Activated naive CD8-positive, alpha-beta T cell treated with anti-CD3 and anti-CD28 coated beads, Interleukin-2, amount 10 ng/mL, durations not matched to agents 7 days and 5 days (primary cell): ENCODE measurements around the gene NEXN. TPM values are rescaled to one million over a fixed set of nuclear protein-coding genes. Genes with fewer than 3 reads are reported as not detected.

Experiments
- ATAC-seq: fragments of 150-1000 bp; cut with Tn5 transposase; one replicate; pipeline ENCODE4 v1.10.0; 2021; ENCODE audit warnings: low read depth, moderate library complexity
- POLR2A ChIA-PET: fragments of 350-600 bp; sonication (Branson Sonifier 250); formaldehyde crosslinking; loops from one replicate; lab custom pipeline; 2021; ENCODE audit warnings: antibody characterized with exemption; lab: Charles Lee
- DNase-seq: peaks from one replicate; pipeline ENCODE4 v3.0.0; 2021
- H3K27ac Mint-ChIP-seq: one replicate; pipeline ENCODE4 v1.8.0; 2022; ENCODE audit warnings: mild to moderate bottlenecking, mixed read lengths
- H3K27me3 Mint-ChIP-seq: one replicate; pipeline ENCODE4 v1.8.0; 2022; ENCODE audit warnings: mild to moderate bottlenecking, moderate library complexity, mixed read lengths
- H3K36me3 Mint-ChIP-seq: one replicate; pipeline ENCODE4 v1.8.0; 2021; ENCODE audit warnings: mild to moderate bottlenecking, mixed read lengths
- H3K4me1 Mint-ChIP-seq: one replicate; pipeline ENCODE4 v1.8.0; 2021; ENCODE audit warnings: mixed read lengths
- H3K4me3 Mint-ChIP-seq: one replicate; pipeline ENCODE4 v1.8.0; 2022; ENCODE audit warnings: mild to moderate bottlenecking, moderate library complexity, mixed read lengths
- H3K9me3 Mint-ChIP-seq: one replicate; pipeline ENCODE4 v1.8.0; 2021; ENCODE audit warnings: mixed read lengths
- total RNA-seq, 2 experiments: library from RNA; stranded (reverse); gene quantifications; one replicate each; pipeline ENCODE4 v1.2.3, GENCODE V29; 2021

NEXN gene
- total RNA-seq, 2 experiments from 2014 or later, result 2.0 to 3.0 TPM

DNA sequence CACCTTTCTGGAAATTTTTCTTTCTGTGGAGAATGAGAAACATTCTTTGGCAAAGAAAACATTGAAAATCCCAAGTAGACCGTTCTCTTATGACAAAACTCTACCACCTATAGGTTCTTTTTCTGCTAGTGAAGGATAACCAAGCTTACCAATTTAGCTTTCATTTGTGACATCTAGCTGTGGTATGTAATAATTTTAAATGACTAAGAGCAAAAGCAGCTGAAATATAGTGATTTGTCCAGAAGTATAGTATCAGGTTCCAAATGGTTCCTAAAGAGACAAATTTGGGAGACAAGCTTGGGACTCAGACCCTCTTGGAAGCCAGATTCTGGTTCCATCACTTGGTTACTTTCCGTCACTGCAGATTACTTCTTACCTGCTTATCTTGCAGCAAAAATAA, 66.1 kb downstream of the NEXN start:
- no peaks in the 10 kb centered on the region for H3K9me3 Mint-ChIP-seq
- peaks cover 38% of the 10 kb centered on the region for H3K36me3 Mint-ChIP-seq
- H3K4me1 Mint-ChIP-seq, result peaks cover 16% of the 10 kb centered on the region
- ATAC-seq (no peak), DNase-seq (no peak)
- H3K27ac Mint-ChIP-seq, result no peak overlapping the region
- POLR2A ChIA-PET, result no interaction called here
- no peak overlapping the region for H3K4me3 Mint-ChIP-seq
- no peaks in the 10 kb centered on the region for H3K27me3 Mint-ChIP-seq

DNA sequence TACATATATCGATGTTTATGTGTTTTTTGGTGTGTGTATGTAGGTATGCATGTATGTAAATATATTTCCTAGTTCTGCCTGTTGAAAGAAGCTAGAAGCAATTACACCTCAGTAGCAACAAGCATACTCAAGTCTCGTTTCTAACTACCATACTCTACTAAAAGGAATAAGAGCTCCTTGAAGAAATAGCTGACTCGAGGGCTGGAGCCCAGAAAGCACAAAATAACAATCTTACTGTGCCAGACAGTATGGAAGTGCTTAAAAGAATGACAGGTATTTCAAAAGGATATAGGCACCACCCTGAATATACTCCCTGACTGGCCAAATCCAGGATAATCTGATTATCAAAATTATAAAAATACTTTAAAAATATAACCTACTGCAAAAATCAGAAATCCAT, 67.3 kb downstream of the NEXN start:
- Mint-ChIP-seq H3K27ac (no peak overlapping the region), H3K9me3 (no peaks in the 10 kb centered on the region), H3K4me1 (peaks cover 15% of the 10 kb centered on the region), H3K4me3 (no peak overlapping the region), H3K27me3 (no peaks in the 10 kb centered on the region), H3K36me3 (peaks cover 47% of the 10 kb centered on the region)
- POLR2A ChIA-PET, result interaction anchor here (1.2 kb wide), 1 partner anchor 11 kb away, joined by 3 read pairs; no protein-coding TSS in a partner anchor
- no peak for DNase-seq
- no peak for ATAC-seq

- no peak overlapping the region for H3K4me3 Mint-ChIP-seq
- POLR2A ChIA-PET, result interaction anchor here (1.2 to 1.6 kb wide), 2 partner anchors 11 to 22 kb away, joined by 3 to 8 read pairs; partner anchors contain the start of gene FUBP1
- no peak overlapping the region for H3K27ac Mint-ChIP-seq
- no peak for ATAC-seq
- peaks cover 11% of the 10 kb centered on the region for H3K4me1 Mint-ChIP-seq
- no peaks in the 10 kb centered on the region for H3K27me3 Mint-ChIP-seq
- peaks cover 51% of the 10 kb centered on the region for H3K36me3 Mint-ChIP-seq
- DNase-seq, result no peak
- no peaks in the 10 kb centered on the region for H3K9me3 Mint-ChIP-seq
These were observed 68.0 kb downstream of the NEXN start for GRCh38 chr1:77956464-77956863.

DNA sequence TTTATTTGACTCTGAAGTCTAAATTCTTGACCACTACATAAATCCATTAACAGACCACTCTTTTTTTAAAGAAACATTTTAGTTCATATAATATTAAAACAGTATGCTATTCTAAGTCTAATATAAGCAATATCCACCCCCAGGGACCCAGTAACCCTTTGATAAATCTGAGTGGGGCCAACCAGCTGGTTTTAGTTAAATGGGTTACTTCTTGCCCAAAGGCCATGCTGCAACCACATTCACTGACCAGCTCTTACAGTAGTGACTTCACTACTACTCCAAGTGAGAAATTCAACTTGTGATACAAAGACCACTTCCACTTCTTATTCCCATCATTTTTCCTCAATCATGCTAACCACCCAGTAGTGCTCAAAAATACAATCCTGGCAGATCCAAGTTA, 70.0 kb downstream of the NEXN start:
- POLR2A ChIA-PET, result interaction anchor here (1.3 kb wide), 1 partner anchor 8 kb away, joined by 6 read pairs; no protein-coding TSS in a partner anchor
- Mint-ChIP-seq H3K27me3 (no peaks in the 10 kb centered on the region), H3K36me3 (peaks cover 53% of the 10 kb centered on the region), H3K9me3 (no peaks in the 10 kb centered on the region), H3K4me1 (peaks cover 9% of the 10 kb centered on the region), H3K4me3 (no peak overlapping the region), H3K27ac (no peak overlapping the region)
- ATAC-seq, result no peak
- DNase-seq, result no peak

GRCh38 chr1:77958850-77959249, 70.4 kb downstream of the NEXN start:
- Mint-ChIP-seq H3K9me3 (no peaks in the 10 kb centered on the region), H3K27ac (no peak overlapping the region), H3K4me1 (peaks cover 10% of the 10 kb centered on the region), H3K4me3 (no peak overlapping the region), H3K27me3 (no peaks in the 10 kb centered on the region), H3K36me3 (peaks cover 53% of the 10 kb centered on the region)
- POLR2A ChIA-PET, result no interaction called here
- ATAC-seq (no peak), DNase-seq (no peak)

DNA sequence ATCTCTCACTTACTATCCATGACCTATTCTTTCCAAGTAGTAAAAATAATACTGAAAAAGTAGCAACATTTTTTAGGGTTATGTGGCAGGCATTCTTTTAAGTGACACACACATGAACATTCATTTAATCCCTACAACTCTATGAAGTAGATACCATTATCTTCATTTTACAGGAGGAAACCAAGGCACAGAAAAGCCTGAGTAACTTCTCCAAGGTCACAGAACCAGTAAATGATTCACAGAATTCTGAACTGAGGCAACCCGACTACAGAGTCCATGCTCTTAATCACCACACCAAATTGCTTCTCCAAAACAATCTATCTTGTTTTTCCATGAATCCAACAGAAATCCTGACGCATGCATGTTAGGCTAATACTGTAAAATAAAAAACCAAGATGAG, 73.0 kb downstream of the NEXN start:
- Mint-ChIP-seq H3K36me3 (peaks cover 58% of the 10 kb centered on the region), H3K4me3 (no peak overlapping the region), H3K27ac (no peak overlapping the region), H3K4me1 (peaks cover 13% of the 10 kb centered on the region), H3K27me3 (no peaks in the 10 kb centered on the region), H3K9me3 (no peaks in the 10 kb centered on the region)
- POLR2A ChIA-PET, result no interaction called here
- ATAC-seq (no peak), DNase-seq (no peak)

- POLR2A ChIA-PET, result interaction anchor here (1.7 to 5.3 kb wide), 3 partner anchors 9 to 38 kb away, joined by 4 to 36 read pairs (median 6); partner anchors contain the start of genes DNAJB4 and FUBP1
- no peaks in the 10 kb centered on the region for H3K9me3 Mint-ChIP-seq
- peaks cover 29% of the 10 kb centered on the region for H3K4me1 Mint-ChIP-seq
- H3K36me3 Mint-ChIP-seq, result peaks cover 46% of the 10 kb centered on the region
- H3K27me3 Mint-ChIP-seq, result no peaks in the 10 kb centered on the region
- DNase-seq (no peak), ATAC-seq (peak; percentile 45)
- H3K4me3 Mint-ChIP-seq, result no peak overlapping the region
- H3K27ac Mint-ChIP-seq, result peak overlapping the region; percentile 68
These were observed 77.9 kb downstream of the NEXN start for GRCh38 chr1:77966291-77966690.

DNA sequence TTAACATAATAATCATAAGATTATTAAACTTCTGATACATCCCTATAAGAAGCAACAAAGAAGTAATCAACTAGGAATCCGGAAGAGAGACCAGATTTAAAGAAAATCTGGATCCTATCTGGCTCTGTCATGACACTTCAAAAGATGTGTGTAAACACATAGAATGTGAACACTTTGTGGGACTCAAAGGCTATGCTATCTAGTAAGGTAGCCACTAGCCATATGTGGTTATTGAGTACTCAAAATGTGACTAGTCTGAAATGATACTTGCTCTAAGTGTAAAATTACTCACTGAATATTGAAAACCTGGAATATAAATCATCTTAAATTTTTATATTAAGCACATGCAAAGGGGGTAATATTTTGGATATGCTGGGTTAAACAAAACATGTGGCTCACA, 81.8 kb downstream of the NEXN start:
- Mint-ChIP-seq H3K4me3 (no peak overlapping the region), H3K36me3 (peaks cover 37% of the 10 kb centered on the region), H3K4me1 (peaks cover 43% of the 10 kb centered on the region), H3K9me3 (no peaks in the 10 kb centered on the region), H3K27ac (no peak overlapping the region), H3K27me3 (no peaks in the 10 kb centered on the region)
- DNase-seq, result no peak
- POLR2A ChIA-PET, result interaction anchor here (1.0 kb wide), 1 partner anchor 686 kb away, joined by 3 read pairs; no protein-coding TSS in a partner anchor
- no peak for ATAC-seq

DNA sequence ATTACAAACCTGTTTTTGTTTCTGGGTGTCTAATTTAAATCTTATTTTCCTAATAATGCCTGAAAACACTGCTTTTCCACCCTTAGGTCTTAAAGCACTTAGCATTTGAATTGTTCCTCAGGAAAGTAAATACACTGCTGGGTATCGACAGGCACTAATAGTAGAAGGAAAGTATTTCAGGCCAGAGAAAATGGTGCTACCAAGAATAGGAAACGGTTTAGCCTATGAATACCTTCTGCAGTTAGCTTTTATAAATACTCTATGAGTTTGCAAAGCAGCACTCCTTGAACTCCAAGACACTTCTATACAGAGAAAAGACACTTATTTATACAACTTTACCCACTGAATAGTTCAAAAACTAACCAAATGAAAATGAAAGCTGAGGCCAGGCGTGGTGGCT, 83.7 kb downstream of the NEXN start:
- H3K27ac Mint-ChIP-seq, result no peak overlapping the region
- no peak for DNase-seq
- H3K36me3 Mint-ChIP-seq, result peaks cover 40% of the 10 kb centered on the region
- H3K27me3 Mint-ChIP-seq, result no peaks in the 10 kb centered on the region
- POLR2A ChIA-PET, result no interaction called here
- H3K4me1 Mint-ChIP-seq, result peaks cover 47% of the 10 kb centered on the region
- peak overlapping the region; percentile 49 for H3K4me3 Mint-ChIP-seq
- no peak for ATAC-seq
- no peaks in the 10 kb centered on the region for H3K9me3 Mint-ChIP-seq

DNA sequence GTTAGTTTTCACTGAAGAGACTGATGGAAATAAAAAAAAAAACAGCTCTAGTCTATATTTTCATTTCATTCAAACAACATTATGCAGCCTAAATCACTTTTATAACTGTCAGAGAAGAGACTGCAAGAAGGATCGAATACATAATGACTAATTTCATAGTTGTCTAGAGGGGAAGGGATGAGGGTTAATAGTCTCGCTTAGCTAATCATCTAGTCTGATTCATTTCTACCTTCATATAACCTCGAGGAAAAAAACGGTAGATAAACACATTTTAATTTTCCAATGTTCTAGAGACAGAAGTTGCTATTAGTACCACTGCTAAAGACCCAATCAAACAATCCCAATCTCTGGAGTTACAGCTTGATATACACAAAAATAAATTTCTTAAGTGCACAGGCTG, 87.0 kb downstream of the NEXN start:
- Mint-ChIP-seq H3K36me3 (peaks cover 30% of the 10 kb centered on the region), H3K4me1 (peaks cover 37% of the 10 kb centered on the region), H3K27me3 (no peaks in the 10 kb centered on the region), H3K27ac (peak overlapping the region; percentile 7), H3K9me3 (no peaks in the 10 kb centered on the region), H3K4me3 (no peak overlapping the region)
- POLR2A ChIA-PET, result interaction anchor here (1.0 to 7.7 kb wide), 2 partner anchors 18 to 29 kb away, joined by 4 to 224 read pairs; partner anchors contain the start of gene DNAJB4
- DNase-seq (no peak), ATAC-seq (no peak)

DNA sequence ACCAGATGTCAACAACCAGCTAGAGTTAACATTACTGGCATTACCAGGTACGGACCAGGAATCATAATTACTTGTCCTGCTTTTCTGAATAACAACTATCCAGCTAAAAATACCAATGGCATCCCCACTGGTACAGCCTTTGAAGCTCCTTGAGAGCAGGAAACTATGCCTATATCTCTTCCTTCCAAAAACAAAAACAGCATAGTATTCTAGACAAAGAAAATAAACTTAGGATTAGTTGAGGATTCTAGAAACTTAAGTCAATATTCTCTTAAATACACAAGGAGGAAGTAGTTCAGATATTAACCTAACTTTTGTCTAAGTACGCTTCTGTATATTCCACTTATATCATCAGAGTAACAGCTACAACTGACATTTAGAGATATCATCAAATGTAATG, 87.5 kb downstream of the NEXN start:
- Mint-ChIP-seq H3K9me3 (no peaks in the 10 kb centered on the region), H3K27ac (peak overlapping the region; percentile 54), H3K36me3 (peaks cover 31% of the 10 kb centered on the region), H3K4me3 (no peak overlapping the region), H3K27me3 (no peaks in the 10 kb centered on the region), H3K4me1 (peaks cover 40% of the 10 kb centered on the region)
- POLR2A ChIA-PET, result interaction anchor here (1.0 to 7.7 kb wide), 2 partner anchors 19 to 29 kb away, joined by 4 to 224 read pairs; partner anchors contain the start of gene DNAJB4
- ATAC-seq (no peak), DNase-seq (no peak)

GRCh38 chr1:77976433-77977076, 88.1 kb downstream of the NEXN start:
- no peak for DNase-seq
- H3K36me3 Mint-ChIP-seq, result peaks cover 27% of the 10 kb centered on the region
- peaks cover 38% of the 10 kb centered on the region for H3K4me1 Mint-ChIP-seq
- H3K27me3 Mint-ChIP-seq, result no peaks in the 10 kb centered on the region
- no peaks in the 10 kb centered on the region for H3K9me3 Mint-ChIP-seq
- no peak overlapping the region for H3K4me3 Mint-ChIP-seq
- ATAC-seq, result no peak
- POLR2A ChIA-PET, result interaction anchor here (3.0 to 7.7 kb wide), 2 partner anchors 9 to 28 kb away, joined by 36 to 224 read pairs; partner anchors contain the start of gene DNAJB4
- H3K27ac Mint-ChIP-seq, result no peak overlapping the region

GRCh38 chr1:77977989-77978292, 89.5 kb downstream of the NEXN start:
- Mint-ChIP-seq H3K4me1 (peaks cover 35% of the 10 kb centered on the region), H3K9me3 (no peaks in the 10 kb centered on the region), H3K27me3 (no peaks in the 10 kb centered on the region), H3K4me3 (no peak overlapping the region), H3K27ac (no peak overlapping the region), H3K36me3 (peaks cover 25% of the 10 kb centered on the region)
- POLR2A ChIA-PET, result interaction anchor here (0.7 to 7.7 kb wide), 12 partner anchors 11 to 672 kb away, joined by 3 to 224 read pairs (median 8); partner anchors contain the start of genes DNAJB4, IFI44, IFI44L and MIGA1
- DNase-seq, result no peak
- ATAC-seq, result no peak
